Retinal pigment epithelial cell (primary cell): ENCODE data around the gene CSMD2.

Source experiments
- DNase-seq: peaks from one replicate; pipeline ENCODE4 v3.0.0-alpha.2; 2010; ENCODE audit warnings: low read depth
- H3K4me3 ChIP-seq: 2 replicates; pipeline ENCODE4 v1.5.1; 2011; ENCODE audit warnings: mild to moderate bottlenecking, low read length, control low read depth, moderate library complexity
- CTCF ChIP-seq: conservative IDR thresholded peaks from 2 replicates; pipeline ENCODE4 v1.5.1; 2011; ENCODE audit warnings: low read depth, low read length, control low read depth, inconsistent platforms

CSMD2 gene

DNA sequence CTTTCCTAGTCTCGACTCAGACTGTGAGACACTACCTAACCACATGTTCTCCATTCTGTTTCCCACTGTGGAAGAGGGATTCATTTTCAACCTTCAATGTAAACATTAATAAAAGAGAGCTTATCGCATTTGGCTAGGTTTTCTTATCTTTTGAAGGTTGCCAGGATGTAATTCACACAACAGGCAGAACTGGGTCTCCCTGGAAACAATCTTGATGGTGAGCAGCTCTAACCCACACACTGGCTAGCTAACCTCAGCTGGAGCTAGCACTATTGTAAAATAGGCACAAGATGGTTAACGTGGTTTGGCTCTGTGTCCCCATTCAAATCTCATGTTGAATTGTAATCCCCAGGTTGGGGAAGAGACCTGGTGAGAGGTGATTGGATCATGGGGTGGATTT lies 617.5 kb downstream of the CSMD2 start:
- DNase-seq: no peak
- no peak overlapping the region for H3K4me3 ChIP-seq
- TF ChIP-seq CTCF: no peak

DNA sequence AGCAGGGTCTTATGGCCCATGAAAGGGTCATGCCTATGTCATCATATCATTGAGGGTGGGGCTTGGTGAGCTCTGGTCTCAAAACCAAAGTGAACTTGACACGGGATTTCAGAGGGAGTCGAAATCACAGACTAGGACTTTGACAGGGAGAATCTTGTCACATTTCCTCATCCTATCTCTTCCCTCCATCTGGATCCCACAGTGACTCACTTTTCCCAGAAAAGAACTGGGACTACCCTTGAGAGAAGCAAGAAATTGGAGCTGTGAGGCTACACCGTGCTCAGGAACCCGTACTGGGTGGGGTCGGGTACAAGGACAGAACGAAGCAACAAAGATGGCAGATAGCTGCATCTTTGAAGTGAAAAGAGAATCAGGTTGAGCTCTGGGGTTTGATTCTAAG lies 623.1 kb downstream of the CSMD2 start:
- no peak overlapping the region for H3K4me3 ChIP-seq
- DNase-seq: no peak
- no peak for TF ChIP-seq CTCF

- no peak for TF ChIP-seq CTCF
- no peak overlapping the region for H3K4me3 ChIP-seq
- no peak for DNase-seq
Measured at GRCh38 chr1:33537885-33538284, 627.1 kb downstream of the CSMD2 start.

GRCh38 chr1:33535334-33535733 lies 629.7 kb downstream of the CSMD2 start:
- H3K4me3 ChIP-seq: no peak overlapping the region
- DNase-seq: no peak
- no peak for TF ChIP-seq CTCF

DNA sequence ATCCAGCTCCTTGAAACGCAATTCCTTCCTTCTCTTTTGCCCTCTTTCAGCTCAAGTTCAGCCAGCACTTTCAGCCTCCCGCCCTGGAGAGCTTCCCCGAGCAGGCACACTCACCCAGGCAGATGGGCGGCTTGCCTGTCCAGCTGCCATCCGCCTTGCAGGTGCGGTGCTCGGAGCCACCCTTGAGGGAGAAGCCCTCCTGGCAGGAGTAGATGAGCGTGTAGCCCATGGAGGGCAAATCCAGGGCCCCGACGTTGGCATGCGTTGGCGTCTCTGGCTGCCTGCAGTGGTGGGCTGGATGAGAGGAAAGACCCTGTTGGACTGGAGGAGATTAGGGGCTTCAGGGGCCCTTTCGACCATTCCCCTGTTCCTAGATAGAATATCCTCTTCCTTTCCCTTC lies 632.1 kb downstream of the CSMD2 start:
- no peak overlapping the region for H3K4me3 ChIP-seq
- no peak for TF ChIP-seq CTCF
- no peak for DNase-seq

DNA sequence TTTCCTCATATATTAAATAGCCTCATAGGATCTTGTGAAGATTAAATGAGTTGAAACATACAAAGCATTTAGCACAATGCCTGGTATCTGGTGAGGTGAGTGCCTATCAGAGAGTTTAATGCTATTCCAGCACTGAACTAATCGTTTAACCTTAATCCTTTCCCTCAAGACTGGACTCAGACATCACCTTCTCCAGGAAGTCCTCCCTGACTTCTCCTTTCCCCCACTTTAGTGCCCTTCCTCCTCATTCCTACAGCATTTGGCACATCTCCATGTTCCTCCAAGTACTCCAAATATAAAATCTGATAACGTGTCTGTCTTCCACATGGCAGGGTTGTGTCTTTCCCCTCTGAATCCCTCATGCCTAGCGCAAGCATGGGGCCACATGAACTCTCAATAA lies 632.8 kb downstream of the CSMD2 start:
- DNase-seq: no peak
- TF ChIP-seq CTCF: no peak
- no peak overlapping the region for H3K4me3 ChIP-seq

GRCh38 chr1:33529957-33530356 lies 635.1 kb downstream of the CSMD2 start:
- no peak overlapping the region for H3K4me3 ChIP-seq
- DNase-seq: no peak
- no peak for TF ChIP-seq CTCF
